HepG2 (cell line): ENCODE results near the gene FKBP5. TPM values are rescaled to one million over a fixed set of nuclear protein-coding genes. Genes with fewer than 3 reads are reported as not detected.
A peak's percentile ranks its signal among the peaks of the same experiment; 100 is the strongest.

Experiments
- AGO2 ChIP-seq: fragments of 200-400 bp; formaldehyde crosslinking; optimal IDR thresholded peaks from 2 replicates; pipeline ENCODE3; 2017; ENCODE audit warnings: mild to moderate bottlenecking, low read depth, low read length, moderate library complexity
- ARID5B ChIP-seq: IDR thresholded peaks from 2 replicates; pipeline ENCODE4 v1.4.0; 2020; ENCODE audit warnings: mild to moderate bottlenecking, missing genetic modification reagents
- CBFB ChIP-seq: sonication (generic); formaldehyde crosslinking; IDR thresholded peaks from 2 replicates; pipeline ENCODE4 v1.4.0; 2020; ENCODE audit warnings: missing genetic modification reagents
- GABPA ChIP-seq, 2 experiments: IDR thresholded peaks; 2 replicates each; pipeline ENCODE4 v1.6.1; 2011 to 2016; ENCODE audit warnings: low read depth in 2 of 2, low read length in 1 of 2, missing biosample characterization in 1 of 2, missing genetic modification characterization in 1 of 2
- JUN ChIP-seq: sonication (generic); formaldehyde crosslinking; IDR thresholded peaks from 2 replicates; pipeline ENCODE4 v1.4.0; 2020; ENCODE audit warnings: mild to moderate bottlenecking, missing genetic modification reagents
- LCORL ChIP-seq, 2 experiments: fragments of 450-650 bp in 1 of 2; sonication (generic) in 1 of 2; formaldehyde crosslinking in 1 of 2; IDR thresholded peaks; 2 replicates each; pipeline versions ENCODE4 v1.5.0 to v1.6.1; 2017 to 2020; ENCODE audit warnings: antibody characterized with exemption in 1 of 2, missing genetic modification reagents in 1 of 2
- MATR3 ChIP-seq: sonication (generic); formaldehyde crosslinking; IDR thresholded peaks from 2 replicates; pipeline ENCODE4 v1.4.0; 2020; ENCODE audit warnings: missing genetic modification reagents
- NKX3-1 ChIP-seq: sonication (generic); formaldehyde crosslinking; IDR thresholded peaks from 2 replicates; pipeline ENCODE4 v1.5.0; 2020; ENCODE audit warnings: missing genetic modification reagents
- NRL ChIP-seq: sonication (generic); formaldehyde crosslinking; IDR thresholded peaks from 2 replicates; pipeline ENCODE4 v1.5.0; 2020; ENCODE audit warnings: missing genetic modification reagents, mild to moderate bottlenecking, moderate library complexity, borderline replicate concordance
- PAX8 ChIP-seq: sonication (generic); formaldehyde crosslinking; IDR thresholded peaks from 2 replicates; pipeline ENCODE4 v1.8.0; 2022; ENCODE audit warnings: mild to moderate bottlenecking, missing genetic modification reagents, borderline replicate concordance
- PAXIP1 ChIP-seq: sonication (generic); formaldehyde crosslinking; conservative IDR thresholded peaks from 2 replicates; pipeline ENCODE4 v1.4.0; 2020; ENCODE audit warnings: mild to moderate bottlenecking, missing genetic modification reagents, moderate library complexity
- SOX5 ChIP-seq: IDR thresholded peaks from 2 replicates; pipeline ENCODE4 v1.6.1; 2016; ENCODE audit warnings: borderline replicate concordance
- SRY ChIP-seq: sonication (generic); formaldehyde crosslinking; IDR thresholded peaks from 2 replicates; pipeline ENCODE4 v1.8.0; 2022; ENCODE audit warnings: mild to moderate bottlenecking, missing genetic modification reagents
- SYNCRIP ChIP-seq: fragments of 200-400 bp; formaldehyde crosslinking; IDR thresholded peaks from 2 replicates; pipeline ENCODE4 v1.6.1; 2018; ENCODE audit warnings: mild to moderate bottlenecking, low read depth, low read length; ENCODE audit not compliant: insufficient read depth
- TCF12 ChIP-seq, 2 experiments: fragments of 450-650 bp in 1 of 2; sonication (generic) in 1 of 2; formaldehyde crosslinking in 1 of 2; IDR thresholded peaks; 2 replicates each; pipeline versions ENCODE4 v1.6.1 to v1.8.0; 2017 to 2022; ENCODE audit warnings: antibody characterized with exemption in 1 of 2, mild to moderate bottlenecking in 1 of 2, missing genetic modification reagents in 1 of 2, moderate library complexity in 1 of 2
- TGIF2 ChIP-seq: IDR thresholded peaks from 2 replicates; pipeline ENCODE4 v1.6.1; 2016; ENCODE audit warnings: control low read depth, missing compliant biosample characterization
- THRA ChIP-seq: sonication (generic); formaldehyde crosslinking; IDR thresholded peaks from 2 replicates; pipeline ENCODE4 v1.4.0; 2020; ENCODE audit warnings: missing genetic modification reagents, borderline replicate concordance
- THYN1 ChIP-seq: sonication (generic); formaldehyde crosslinking; IDR thresholded peaks from 2 replicates; pipeline ENCODE4 v1.8.1; 2023; ENCODE audit warnings: low read depth, mild to moderate bottlenecking, moderate library complexity, missing genetic modification reagents, borderline replicate concordance
- ZMYM2 ChIP-seq: sonication (generic); formaldehyde crosslinking; IDR thresholded peaks from 2 replicates; pipeline ENCODE4 v1.8.0; 2022; ENCODE audit warnings: mild to moderate bottlenecking, missing genetic modification reagents
- ZNF143 ChIP-seq: sonication (generic); formaldehyde crosslinking; IDR thresholded peaks from 2 replicates; pipeline ENCODE4 v1.4.0; 2020; ENCODE audit warnings: missing genetic modification reagents
- ZNF354B ChIP-seq: sonication (generic); formaldehyde crosslinking; IDR thresholded peaks from 2 replicates; pipeline ENCODE4 v1.8.0; 2022; ENCODE audit warnings: mild to moderate bottlenecking, missing genetic modification reagents
- polyA plus RNA-seq, 8 experiments: library from polyadenylated mRNA; depleted of rRNA in 3 of 8; stranded (reverse) in 7 of 8; unstranded in 1 of 8; fragments of >200 nt; fragmentation: Illumina TruSeq in 4 of 8; extraction: Trizol in 4 of 8; gene quantifications; 2 replicates each; pipeline versions ENCODE4 v1.2.1 to v1.2.3, GENCODE V29; 2011 to 2016; ENCODE audit warnings: low read depth in 4 of 8, missing spikeins in 1 of 8, mixed read lengths in 1 of 8; ENCODE audit not compliant: insufficient read depth in 1 of 8
- total RNA-seq, 5 experiments: library from RNA; depleted of rRNA; stranded (reverse); fragments of >200 nt; fragmentation: Illumina TruSeq; extraction: Trizol; gene quantifications; 2 replicates each; pipeline ENCODE4 v1.2.3, GENCODE V29; 2016; ENCODE audit warnings: low read depth in 1 of 5

Gene FKBP5
- total and polyA plus RNA-seq, 2 of the 13 experiments (the other 11 are each of a cell fraction or from before 2014, with no cell fraction given), result 8.0 to 17.4 TPM

GRCh38 chr6:35722121-35722761 is 33.5 kb upstream of the FKBP5 start (continued):
- TF ChIP-seq THRA (0 out of 2 replicates have a peak, but pooled peaks have one; percentile 37), AGO2 (no peak), PAX8 (CRISPR knock-in tag) (no peak), NKX3-1 (CRISPR knock-in tag) (no peak), SRY (no peak), PAXIP1 (CRISPR knock-in tag) (0 out of 2 replicates have a peak, but pooled peaks have one; percentile 17), TCF12 (IDR thresholded peaks at IDR 0.05) (no peak), TCF12 (CRISPR knock-in tag; IDR thresholded peaks at IDR 0.05) (no peak), ZNF143 (CRISPR knock-in tag) (no peak), TGIF2 (no peak), MATR3 (CRISPR knock-in tag) (no peak), JUN (CRISPR knock-in tag) (no peak), NRL (CRISPR knock-in tag) (0 out of 2 replicates have a peak, but pooled peaks have one; percentile 17), ZNF354B (CRISPR knock-in tag) (no peak), ZMYM2 (CRISPR knock-in tag) (no peak), LCORL (IDR thresholded peaks at IDR 0.05) (no peak), LCORL (CRISPR knock-in tag; IDR thresholded peaks at IDR 0.05) (no peak), THYN1 (CRISPR knock-in tag) (no peak), SOX5 (CRISPR knock-in tag) (no peak), CBFB (no peak), SYNCRIP (no peak), GABPA (IDR thresholded peaks at IDR 0.05; ENCODE audit: low read depth, low read length) (no peak), GABPA (CRISPR knock-in tag; IDR thresholded peaks at IDR 0.05; ENCODE audit: low read depth) (0 out of 2 replicates have a peak, but pooled peaks have one; percentile 54), ARID5B (CRISPR knock-in tag) (no peak; the same call in 1 of the 2 replicates)
